Liver (tissue), 9 donors: ENCODE measurements around the gene ANKRD11. TPM values are rescaled to one million over a fixed set of nuclear protein-coding genes. Genes with fewer than 3 reads are reported as not detected.
"Not testable (repeated sequence)": the region's sequence is repeated elsewhere in the genome, so short reads cannot be mapped to it uniquely, and the experiment has no call there.

Source experiments
- DNase-seq: peaks from one replicate; pipeline ENCODE4 v3.0.0-alpha.2; 2017; ENCODE audit warnings: low spot score
- H3K27ac ChIP-seq, 2 donors: one replicate each; pipeline ENCODE4 v1.7.0; 2013; ENCODE audit warnings: inconsistent platforms in 2 of 2, low read length in 2 of 2, control low read depth in 1 of 2, low read depth in 1 of 2, mild to moderate bottlenecking in 1 of 2
- H3K27me3 ChIP-seq, 4 donors: one replicate each; pipeline versions ENCODE4 v1.6.1 to v1.7.0; 2013; ENCODE audit warnings: low read length in 3 of 4, inconsistent platforms in 1 of 4, mild to moderate bottlenecking in 1 of 4, moderate library complexity in 1 of 4; ENCODE audit not compliant: control insufficient read depth in 4 of 4, insufficient read depth in 4 of 4
- H3K36me3 ChIP-seq, 4 donors: one replicate each; pipeline versions ENCODE4 v1.6.1 to v1.7.0; 2013; ENCODE audit warnings: low read length in 3 of 4, mild to moderate bottlenecking in 3 of 4, low read depth in 1 of 4, moderate library complexity in 1 of 4; ENCODE audit not compliant: control insufficient read depth in 4 of 4, insufficient read depth in 3 of 4
- H3K4me1 ChIP-seq, 4 donors: one replicate each; pipeline versions ENCODE4 v1.6.1 to v1.7.0; 2013; ENCODE audit warnings: low read length in 3 of 4, mild to moderate bottlenecking in 3 of 4, moderate library complexity in 1 of 4; ENCODE audit not compliant: control insufficient read depth in 4 of 4, insufficient read depth in 4 of 4
- H3K4me3 ChIP-seq, 3 donors: one replicate each; pipeline versions ENCODE4 v1.6.1 to v1.7.0; 2013; ENCODE audit warnings: low read length in 3 of 3, control low read depth in 1 of 3, low read depth in 1 of 3, mild to moderate bottlenecking in 1 of 3
- H3K9ac ChIP-seq, 2 donors: one replicate each; pipeline ENCODE4 v1.7.0; 2013; ENCODE audit warnings: low read length in 2 of 2, mild to moderate bottlenecking in 2 of 2, moderate library complexity in 2 of 2, control low read depth in 1 of 2, low read depth in 1 of 2
- H3K9me3 ChIP-seq, 4 donors: one replicate each; pipeline versions ENCODE4 v1.6.1 to v1.7.0; 2013; ENCODE audit warnings: low read length in 3 of 4; ENCODE audit not compliant: control insufficient read depth in 4 of 4
- EGR1 ChIP-seq, 2 donors: IDR thresholded peaks; 2 replicates each; pipeline ENCODE4 v1.6.1; 2016 to 2018; ENCODE audit warnings: antibody characterized with exemption in 2 of 2, low read depth in 2 of 2
- FOXA1 ChIP-seq: IDR thresholded peaks from 2 replicates; pipeline ENCODE4 v1.6.1; 2016; ENCODE audit warnings: antibody characterized with exemption
- FOXA2 ChIP-seq: IDR thresholded peaks from 2 replicates; pipeline ENCODE4 v1.6.1; 2016; ENCODE audit warnings: antibody characterized with exemption
- GABPA ChIP-seq, 2 donors: IDR thresholded peaks in 1 of 2; conservative IDR thresholded peaks in 1 of 2; 2 replicates each; pipeline ENCODE4 v1.6.1; 2016; ENCODE audit warnings: antibody characterized with exemption in 2 of 2, mild to moderate bottlenecking in 1 of 2, moderate library complexity in 1 of 2
- HNF4G ChIP-seq: IDR thresholded peaks from 2 replicates; pipeline ENCODE4 v1.6.1; 2016; ENCODE audit warnings: antibody characterized with exemption
- JUND ChIP-seq, 2 donors: IDR thresholded peaks; 2 replicates each; pipeline ENCODE4 v1.6.1; 2016; ENCODE audit warnings: antibody characterized with exemption in 2 of 2
- NR2F2 ChIP-seq: IDR thresholded peaks from 2 replicates; pipeline ENCODE4 v1.6.1; 2016; ENCODE audit warnings: antibody characterized with exemption
- RAD21 ChIP-seq, 2 donors: IDR thresholded peaks; 2 replicates each; pipeline ENCODE4 v1.6.1; 2016; ENCODE audit warnings: antibody characterized with exemption in 2 of 2, mild to moderate bottlenecking in 2 of 2
- RXRA ChIP-seq, 2 donors: IDR thresholded peaks; 2 replicates each; pipeline ENCODE4 v1.6.1; 2017 to 2018; ENCODE audit warnings: antibody characterized with exemption in 2 of 2, mild to moderate bottlenecking in 1 of 2
- SP1 ChIP-seq: IDR thresholded peaks from 2 replicates; pipeline ENCODE4 v1.6.1; 2018; ENCODE audit warnings: antibody characterized with exemption, mild to moderate bottlenecking
- TAF1 ChIP-seq: conservative IDR thresholded peaks from 2 replicates; pipeline ENCODE4 v1.6.1; 2016; ENCODE audit warnings: antibody characterized with exemption, mild to moderate bottlenecking
- YY1 ChIP-seq: IDR thresholded peaks from 2 replicates; pipeline ENCODE4 v1.6.1; 2016; ENCODE audit warnings: antibody characterized with exemption, mild to moderate bottlenecking
- WGBS: extraction: QIAGEN DNeasy Blood & Tissue Kit; methylation state at CpG from one replicate; pipeline ENCODE4 v1.1.7; 2013; 5-methylcytosine and 5-hydroxymethylcytosine counted together
- polyA plus RNA-seq, 2 donors: library from polyadenylated mRNA; stranded (reverse) in 1 of 2; unstranded in 1 of 2; fragments of 200-250 nt in 1 of 2; fragments of >200 nt in 1 of 2; fragmentation: Nextera tagmentation in 1 of 2; extraction: Ambion mirVana in 1 of 2; gene quantifications; one replicate each; pipeline versions ENCODE4 v1.2.1 to v1.2.3, GENCODE V29; 2013 to 2015
- total RNA-seq, 2 donors: library from RNA; depleted of rRNA; stranded (reverse); fragments of >200 nt; gene quantifications; one replicate each; pipeline ENCODE4 v1.2.3, GENCODE V29; 2014
- TF ChIP-seq, protein P1 (sequence below): IDR thresholded peaks from 2 replicates; pipeline ENCODE4 v1.6.1; 2016; ENCODE audit warnings: antibody characterized with exemption
- TF ChIP-seq, protein P2 (sequence below): IDR thresholded peaks from 2 replicates; pipeline ENCODE4 v1.6.1; 2016; ENCODE audit warnings: antibody characterized with exemption
- TF ChIP-seq, protein P3 (sequence below): fragments of 150-350 bp; IDR thresholded peaks from 2 replicates; pipeline ENCODE4 v1.5.1; 2017; ENCODE audit warnings: improper control_type of control experiment, low read depth, low read length; ENCODE audit not compliant: missing input control
- TF ChIP-seq, protein P4 (sequence below): IDR thresholded peaks from 2 replicates; pipeline ENCODE4 v1.6.1; 2016; ENCODE audit warnings: antibody characterized with exemption
- TF ChIP-seq, protein P5 (sequence below): IDR thresholded peaks from 2 replicates; pipeline ENCODE4 v1.6.1; 2016; ENCODE audit warnings: antibody characterized with exemption, mild to moderate bottlenecking
- donor health status: healthy.
- donor health status: healthy.
- donor health status: healthy.
- donor health status: healthy.
- donor health status: healthy.

Gene ANKRD11
- total and polyA plus RNA-seq, 4 donors = 16.3 to 55.1 (median 28.0) TPM

DNA sequence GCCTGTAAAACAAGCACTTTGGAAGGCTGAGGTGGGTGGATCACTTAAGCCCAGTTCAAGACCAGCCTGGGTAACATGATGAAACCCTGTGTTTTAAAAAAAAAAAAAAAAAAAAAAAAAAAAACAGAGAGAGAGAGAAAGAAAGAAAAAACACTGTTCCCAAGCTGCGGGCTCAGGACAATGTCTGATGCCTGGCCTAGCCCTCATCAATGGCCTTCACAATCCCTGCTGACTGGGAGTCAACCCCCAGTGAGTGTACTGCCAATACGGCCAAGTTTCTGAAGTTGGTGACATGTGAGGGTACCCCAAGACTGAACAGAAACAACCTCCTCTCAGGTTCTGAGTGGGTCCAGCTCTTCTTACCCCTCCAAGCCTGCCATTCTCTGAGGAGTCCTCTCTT is 156.3 kb downstream of the ANKRD11 start:
- Histone ChIP-seq H3K27ac (no peak overlapping the region), H3K27me3 (no peaks in the 10 kb centered on the region), H3K9ac (no peak overlapping the region), H3K36me3 (no peaks in the 10 kb centered on the region), H3K4me3 (no peak overlapping the region), H3K9me3 (no peaks in the 10 kb centered on the region), H3K4me1 (peaks cover 2 to 46% (median 33%) of the 10 kb centered on the region in 4 donors)
- 65% methylated on average over 2 of the region's 2 CpGs for WGBS
- TF ChIP-seq, protein P1, sequence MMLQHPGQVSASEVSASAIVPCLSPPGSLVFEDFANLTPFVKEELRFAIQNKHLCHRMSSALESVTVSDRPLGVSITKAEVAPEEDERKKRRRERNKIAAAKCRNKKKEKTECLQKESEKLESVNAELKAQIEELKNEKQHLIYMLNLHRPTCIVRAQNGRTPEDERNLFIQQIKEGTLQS = no peak
- TF ChIP-seq HNF4G = no peak
- TF ChIP-seq, protein P2, sequence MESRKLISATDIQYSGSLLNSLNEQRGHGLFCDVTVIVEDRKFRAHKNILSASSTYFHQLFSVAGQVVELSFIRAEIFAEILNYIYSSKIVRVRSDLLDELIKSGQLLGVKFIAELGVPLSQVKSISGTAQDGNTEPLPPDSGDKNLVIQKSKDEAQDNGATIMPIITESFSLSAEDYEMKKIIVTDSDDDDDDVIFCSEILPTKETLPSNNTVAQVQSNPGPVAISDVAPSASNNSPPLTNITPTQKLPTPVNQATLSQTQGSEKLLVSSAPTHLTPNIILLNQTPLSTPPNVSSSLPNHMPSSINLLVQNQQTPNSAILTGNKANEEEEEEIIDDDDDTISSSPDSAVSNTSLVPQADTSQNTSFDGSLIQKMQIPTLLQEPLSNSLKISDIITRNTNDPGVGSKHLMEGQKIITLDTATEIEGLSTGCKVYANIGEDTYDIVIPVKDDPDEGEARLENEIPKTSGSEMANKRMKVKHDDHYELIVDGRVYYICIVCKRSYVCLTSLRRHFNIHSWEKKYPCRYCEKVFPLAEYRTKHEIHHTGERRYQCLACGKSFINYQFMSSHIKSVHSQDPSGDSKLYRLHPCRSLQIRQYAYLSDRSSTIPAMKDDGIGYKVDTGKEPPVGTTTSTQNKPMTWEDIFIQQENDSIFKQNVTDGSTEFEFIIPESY = no peak
- DNase-seq = no peak

DNA sequence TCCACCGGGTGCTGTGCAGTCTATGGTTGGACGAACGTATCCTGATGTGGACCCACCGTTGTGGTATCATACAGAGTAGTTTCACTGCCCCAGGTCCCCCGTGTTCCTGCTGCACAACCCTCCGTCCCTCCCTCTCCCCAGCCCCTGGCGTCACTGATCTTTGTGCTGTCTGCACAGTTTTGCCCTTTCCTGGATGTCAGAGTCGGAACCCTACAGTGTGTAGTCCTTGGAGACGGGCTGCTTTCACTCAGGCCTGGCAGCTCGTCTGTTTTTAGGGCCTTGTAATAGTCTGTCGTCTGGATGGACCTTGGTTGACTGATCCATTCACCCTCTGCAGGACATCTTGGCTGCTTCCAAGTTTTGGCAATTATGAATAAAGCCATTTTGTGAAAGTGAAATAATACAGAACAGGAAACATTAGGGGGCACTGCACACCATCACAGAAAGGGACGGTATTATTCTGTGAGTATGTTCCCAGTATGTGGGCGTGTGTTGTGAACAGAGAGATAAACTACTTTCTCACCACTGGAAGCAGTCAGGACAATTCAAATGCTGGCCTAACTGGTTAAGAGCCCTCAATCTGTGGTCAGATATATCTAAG is 156.9 kb downstream of the ANKRD11 start:
- not testable (repeated sequence) for H3K36me3 ChIP-seq, DNase-seq, H3K4me3 ChIP-seq, H3K27me3 ChIP-seq, H3K27ac ChIP-seq, H3K9me3 ChIP-seq, H3K9ac ChIP-seq
- WGBS = 45% methylated on average over 12 of the region's 13 CpGs
- TF ChIP-seq EGR1 (IDR thresholded peaks at IDR 0.05; ENCODE audit: low read depth in 2 of 2) (peak in 1 of 2 donors; percentile 54), RAD21 (IDR thresholded peaks at IDR 0.05) (peak; percentile 92 to 96), YY1 (peak; percentile 67), NR2F2 (peak; percentile 51), RXRA (IDR thresholded peaks at IDR 0.05) (peak; percentile 30 to 54)
- TF ChIP-seq, protein P3, sequence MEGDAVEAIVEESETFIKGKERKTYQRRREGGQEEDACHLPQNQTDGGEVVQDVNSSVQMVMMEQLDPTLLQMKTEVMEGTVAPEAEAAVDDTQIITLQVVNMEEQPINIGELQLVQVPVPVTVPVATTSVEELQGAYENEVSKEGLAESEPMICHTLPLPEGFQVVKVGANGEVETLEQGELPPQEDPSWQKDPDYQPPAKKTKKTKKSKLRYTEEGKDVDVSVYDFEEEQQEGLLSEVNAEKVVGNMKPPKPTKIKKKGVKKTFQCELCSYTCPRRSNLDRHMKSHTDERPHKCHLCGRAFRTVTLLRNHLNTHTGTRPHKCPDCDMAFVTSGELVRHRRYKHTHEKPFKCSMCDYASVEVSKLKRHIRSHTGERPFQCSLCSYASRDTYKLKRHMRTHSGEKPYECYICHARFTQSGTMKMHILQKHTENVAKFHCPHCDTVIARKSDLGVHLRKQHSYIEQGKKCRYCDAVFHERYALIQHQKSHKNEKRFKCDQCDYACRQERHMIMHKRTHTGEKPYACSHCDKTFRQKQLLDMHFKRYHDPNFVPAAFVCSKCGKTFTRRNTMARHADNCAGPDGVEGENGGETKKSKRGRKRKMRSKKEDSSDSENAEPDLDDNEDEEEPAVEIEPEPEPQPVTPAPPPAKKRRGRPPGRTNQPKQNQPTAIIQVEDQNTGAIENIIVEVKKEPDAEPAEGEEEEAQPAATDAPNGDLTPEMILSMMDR = peak; percentile 72
- H3K4me1 ChIP-seq = peaks cover 2 to 40% (median 28%) of the 10 kb centered on the region in 4 donors

DNA sequence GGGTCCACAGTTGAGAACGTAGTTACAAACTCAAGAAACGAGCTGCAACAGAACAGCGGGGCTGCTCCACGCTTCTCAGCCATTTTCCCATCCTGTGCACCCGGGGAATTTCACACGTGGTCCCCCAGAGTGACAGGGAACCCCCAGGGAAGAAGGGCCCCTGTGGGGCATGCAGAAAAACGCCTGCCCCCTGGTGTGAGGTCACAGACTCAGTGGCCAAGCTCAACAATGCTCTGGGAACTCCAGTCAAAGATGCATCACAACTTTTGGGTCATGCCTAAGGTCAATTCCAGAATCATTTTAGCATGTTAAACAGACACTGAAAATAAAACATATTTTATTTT is 157.5 kb downstream of the ANKRD11 start:
- H3K9me3 ChIP-seq = no peaks in the 10 kb centered on the region
- 70% methylated on average over 7 of the region's 7 CpGs for WGBS
- no peaks in the 10 kb centered on the region for H3K36me3 ChIP-seq
- no peaks in the 10 kb centered on the region for H3K27me3 ChIP-seq
- H3K27ac ChIP-seq = no peak overlapping the region
- DNase-seq = no peak
- H3K9ac ChIP-seq = no peak overlapping the region
- H3K4me3 ChIP-seq = no peak overlapping the region
- peaks cover 2 to 35% (median 25%) of the 10 kb centered on the region in 4 donors for H3K4me1 ChIP-seq
- no peak for TF ChIP-seq SP1
- TF ChIP-seq, protein P4, sequence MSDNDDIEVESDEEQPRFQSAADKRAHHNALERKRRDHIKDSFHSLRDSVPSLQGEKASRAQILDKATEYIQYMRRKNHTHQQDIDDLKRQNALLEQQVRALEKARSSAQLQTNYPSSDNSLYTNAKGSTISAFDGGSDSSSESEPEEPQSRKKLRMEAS = no peak
- TF ChIP-seq EGR1 (IDR thresholded peaks at IDR 0.05; ENCODE audit: low read depth in 2 of 2) = no peak
- TF ChIP-seq, protein P1 = no peak
- TF ChIP-seq FOXA2 = no peak
- TF ChIP-seq TAF1 = no peak
- TF ChIP-seq, protein P2 = no peak
- TF ChIP-seq GABPA (IDR thresholded peaks at IDR 0.05 in 1 of 2, conservative IDR thresholded peaks at IDR 0.05 in 1 of 2) = no peak
- TF ChIP-seq, protein P5, sequence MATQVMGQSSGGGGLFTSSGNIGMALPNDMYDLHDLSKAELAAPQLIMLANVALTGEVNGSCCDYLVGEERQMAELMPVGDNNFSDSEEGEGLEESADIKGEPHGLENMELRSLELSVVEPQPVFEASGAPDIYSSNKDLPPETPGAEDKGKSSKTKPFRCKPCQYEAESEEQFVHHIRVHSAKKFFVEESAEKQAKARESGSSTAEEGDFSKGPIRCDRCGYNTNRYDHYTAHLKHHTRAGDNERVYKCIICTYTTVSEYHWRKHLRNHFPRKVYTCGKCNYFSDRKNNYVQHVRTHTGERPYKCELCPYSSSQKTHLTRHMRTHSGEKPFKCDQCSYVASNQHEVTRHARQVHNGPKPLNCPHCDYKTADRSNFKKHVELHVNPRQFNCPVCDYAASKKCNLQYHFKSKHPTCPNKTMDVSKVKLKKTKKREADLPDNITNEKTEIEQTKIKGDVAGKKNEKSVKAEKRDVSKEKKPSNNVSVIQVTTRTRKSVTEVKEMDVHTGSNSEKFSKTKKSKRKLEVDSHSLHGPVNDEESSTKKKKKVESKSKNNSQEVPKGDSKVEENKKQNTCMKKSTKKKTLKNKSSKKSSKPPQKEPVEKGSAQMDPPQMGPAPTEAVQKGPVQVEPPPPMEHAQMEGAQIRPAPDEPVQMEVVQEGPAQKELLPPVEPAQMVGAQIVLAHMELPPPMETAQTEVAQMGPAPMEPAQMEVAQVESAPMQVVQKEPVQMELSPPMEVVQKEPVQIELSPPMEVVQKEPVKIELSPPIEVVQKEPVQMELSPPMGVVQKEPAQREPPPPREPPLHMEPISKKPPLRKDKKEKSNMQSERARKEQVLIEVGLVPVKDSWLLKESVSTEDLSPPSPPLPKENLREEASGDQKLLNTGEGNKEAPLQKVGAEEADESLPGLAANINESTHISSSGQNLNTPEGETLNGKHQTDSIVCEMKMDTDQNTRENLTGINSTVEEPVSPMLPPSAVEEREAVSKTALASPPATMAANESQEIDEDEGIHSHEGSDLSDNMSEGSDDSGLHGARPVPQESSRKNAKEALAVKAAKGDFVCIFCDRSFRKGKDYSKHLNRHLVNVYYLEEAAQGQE = no peak
- no peak for TF ChIP-seq YY1
- TF ChIP-seq NR2F2 = no peak
- TF ChIP-seq FOXA1 = no peak
- no peak for TF ChIP-seq JUND (IDR thresholded peaks at IDR 0.05)
